Gastrocnemius medialis (tissue), 4 donors: Measurements from ENCODE around the gene RETSAT. TPM values are rescaled to one million over a fixed set of nuclear protein-coding genes. Genes with fewer than 3 reads are reported as not detected.
"Not testable (repeated sequence)": the region's sequence is repeated elsewhere in the genome, so short reads cannot be mapped to it uniquely, and the experiment has no call there.

ENCODE experiments used
- ATAC-seq, 2 donors: fragments of 150-250 bp; one replicate each; pipeline ENCODE4 v1.9.1; 2016
- DNase-seq, 2 donors: peaks; one replicate each; pipeline ENCODE4 v3.0.0-alpha.2; 2019
- H3K27ac ChIP-seq, 4 donors: fragments of 200-600 bp; sonication (generic); 1 replicate in 1 of 4; 2 replicates in 3 of 4; pipeline ENCODE4 v1.5.1; 2016 to 2018; ENCODE audit warnings: mild to moderate bottlenecking in 2 of 4, moderate library complexity in 1 of 4
- H3K27me3 ChIP-seq, 3 donors: fragments of 200-600 bp; sonication (generic) in 2 of 3; 1 replicate in 1 of 3; 2 replicates in 2 of 3; pipeline versions ENCODE4 v1.5.1 to v1.6.0; 2016 to 2019; ENCODE audit warnings: mild to moderate bottlenecking in 1 of 3, moderate library complexity in 1 of 3
- H3K36me3 ChIP-seq, 2 donors: fragments of 200-600 bp; sonication (generic) in 1 of 2; one replicate each; pipeline ENCODE4 v1.5.1; 2017 to 2018
- H3K4me1 ChIP-seq, 2 donors: fragments of 200-600 bp; sonication (generic) in 1 of 2; one replicate each; pipeline ENCODE4 v1.5.1; 2016 to 2017; ENCODE audit warnings: mild to moderate bottlenecking in 2 of 2
- H3K4me3 ChIP-seq, 4 donors: fragments of 200-600 bp; sonication (generic) in 3 of 4; 1 replicate in 1 of 4; 2 replicates in 3 of 4; pipeline ENCODE4 v1.5.1; 2016 to 2019; ENCODE audit warnings: mild to moderate bottlenecking in 2 of 4
- H3K9me3 ChIP-seq, 3 donors: fragments of 200-600 bp; sonication (generic) in 2 of 3; 1 replicate in 1 of 3; 2 replicates in 2 of 3; pipeline ENCODE4 v1.5.1; 2016 to 2019
- CTCF ChIP-seq, 5 experiments: fragments of 450-650 bp in 3 of 5; fragments of 200-600 bp in 2 of 5; sonication (generic) in 2 of 5; IDR thresholded peaks in 4 of 5; conservative IDR thresholded peaks in 1 of 5; 1 replicate in 4 of 5; 2 replicates in 1 of 5; pipeline ENCODE4 v1.5.1; 2016 to 2019; ENCODE audit warnings: antibody characterized with exemption in 5 of 5, mild to moderate bottlenecking in 3 of 5, moderate library complexity in 3 of 5
- POLR2A ChIP-seq, 2 donors: fragments of 450-650 bp; IDR thresholded peaks; one replicate each; pipeline ENCODE4 v1.6.1; 2017; ENCODE audit warnings: antibody characterized with exemption in 2 of 2, mild to moderate bottlenecking in 2 of 2, moderate library complexity in 2 of 2
- in situ Hi-C, 4 donors: fragments of 200-750 bp; cut with MboI; loops; one replicate each; pipeline versions ENCODE4 v1.15.0 to v1.8.0; 2017; ENCODE audit warnings: low sequenced_read_pairs in 4 of 4
- intact Hi-C: fragments of 100-400 bp; cut with DNase I; formaldehyde crosslinking; loops from one replicate; pipeline ENCODE4 v1.15.1; 2023; ENCODE audit warnings: low total_unique reads
- total RNA-seq, 4 donors: library from RNA; depleted of rRNA; stranded (reverse); fragments of >200 nt; gene quantifications; one replicate each; pipeline versions ENCODE4 v1.1.0 to v1.2.3, GENCODE V29; 2016

RETSAT gene
- total RNA-seq, 4 donors from 2014 or later, result 62.2 to 151 (median 116) TPM

GRCh38 chr2:85325466-85325811 is 28.9 kb downstream of the RETSAT start:
- Histone ChIP-seq H3K4me3 (peak overlapping the region; percentile 74 to 99 (median 81)), H3K27me3 (no peaks in the 10 kb centered on the region), H3K36me3 (peaks cover 0 to 45% of the 10 kb centered on the region in 2 donors), H3K9me3 (no peaks in the 10 kb centered on the region), H3K27ac (peak overlapping the region in 1 of 4 donors; percentile 9), H3K4me1 (peaks cover 32 to 34% of the 10 kb centered on the region in 2 donors)
- DNase-seq, result no peak
- ATAC-seq, result no peak
- no peak for TF ChIP-seq CTCF (IDR thresholded peaks at IDR 0.05 in 4 of 5, conservative IDR thresholded peaks at IDR 0.05 in 1 of 5)
- TF ChIP-seq POLR2A (IDR thresholded peaks at IDR 0.05), result no peak
- in situ Hi-C loops, result no loop called here
- intact Hi-C loops, result no loop called here

GRCh38 chr2:85324639-85325465 is 29.5 kb downstream of the RETSAT start:
- H3K27me3 ChIP-seq, result no peaks in the 10 kb centered on the region
- H3K9me3 ChIP-seq, result no peaks in the 10 kb centered on the region
- TF ChIP-seq CTCF (IDR thresholded peaks at IDR 0.05 in 4 of 5, conservative IDR thresholded peaks at IDR 0.05 in 1 of 5) (no peak), POLR2A (IDR thresholded peaks at IDR 0.05) (no peak)
- peaks cover 0 to 51% of the 10 kb centered on the region in 2 donors for H3K36me3 ChIP-seq
- intact Hi-C loops (no loop called here), in situ Hi-C loops (no loop called here)
- H3K27ac ChIP-seq, result peak overlapping the region in 1 of 4 donors; percentile 9
- H3K4me3 ChIP-seq, result peak overlapping the region; percentile 74 to 99 (median 81)
- peaks cover 32 to 34% of the 10 kb centered on the region in 2 donors for H3K4me1 ChIP-seq
- no peak for ATAC-seq
- DNase-seq, result no peak

GRCh38 chr2:85323988-85324367 is 30.4 kb downstream of the RETSAT start:
- H3K9me3 ChIP-seq, in situ Hi-C loops, H3K4me3 ChIP-seq, ATAC-seq, H3K27ac ChIP-seq, intact Hi-C loops, H3K27me3 ChIP-seq, DNase-seq: not testable (repeated sequence)
- peaks cover 0 to 57% of the 10 kb centered on the region in 2 donors for H3K36me3 ChIP-seq
- H3K4me1 ChIP-seq, result peaks cover 32 to 34% of the 10 kb centered on the region in 2 donors

GRCh38 chr2:85323351-85323987 is 30.9 kb downstream of the RETSAT start:
- peaks cover 32 to 34% of the 10 kb centered on the region in 2 donors for H3K4me1 ChIP-seq
- H3K4me3 ChIP-seq, result no peak overlapping the region
- H3K9me3 ChIP-seq, result no peaks in the 10 kb centered on the region
- intact Hi-C loops (no loop called here), in situ Hi-C loops (no loop called here)
- no peaks in the 10 kb centered on the region for H3K27me3 ChIP-seq
- TF ChIP-seq POLR2A (IDR thresholded peaks at IDR 0.05) (no peak), CTCF (IDR thresholded peaks at IDR 0.05 in 4 of 5, conservative IDR thresholded peaks at IDR 0.05 in 1 of 5) (no peak)
- H3K27ac ChIP-seq, result no peak overlapping the region
- H3K36me3 ChIP-seq, result peaks cover 0 to 57% of the 10 kb centered on the region in 2 donors
- DNase-seq (no peak), ATAC-seq (no peak)

GRCh38 chr2:85319796-85320195 is 34.5 kb downstream of the RETSAT start:
- no peaks in the 10 kb centered on the region for H3K27me3 ChIP-seq
- H3K4me3 ChIP-seq, result no peak overlapping the region
- H3K9me3 ChIP-seq, result no peaks in the 10 kb centered on the region
- intact Hi-C loops (no loop called here), in situ Hi-C loops (no loop called here)
- TF ChIP-seq POLR2A (IDR thresholded peaks at IDR 0.05) (no peak), CTCF (IDR thresholded peaks at IDR 0.05 in 4 of 5, conservative IDR thresholded peaks at IDR 0.05 in 1 of 5) (no peak)
- H3K27ac ChIP-seq, result no peak overlapping the region
- ATAC-seq (no peak), DNase-seq (no peak)
- peaks cover 8 to 10% of the 10 kb centered on the region in 2 donors for H3K4me1 ChIP-seq
- peaks cover 0 to 72% of the 10 kb centered on the region in 2 donors for H3K36me3 ChIP-seq
